ENCODE results near the gene KRTAP19-7.

Gene KRTAP19-7

GRCh38 chr21:30552782-30553181, 8.3 kb downstream of the KRTAP19-7 start:
- Mint-ChIP-seq H3K27me3 (ENCODE audit: low read depth) (peaks cover 6% of the 10 kb centered on the region), H3K27ac (no peak overlapping the region), H3K4me3 (no peak overlapping the region)

DNA sequence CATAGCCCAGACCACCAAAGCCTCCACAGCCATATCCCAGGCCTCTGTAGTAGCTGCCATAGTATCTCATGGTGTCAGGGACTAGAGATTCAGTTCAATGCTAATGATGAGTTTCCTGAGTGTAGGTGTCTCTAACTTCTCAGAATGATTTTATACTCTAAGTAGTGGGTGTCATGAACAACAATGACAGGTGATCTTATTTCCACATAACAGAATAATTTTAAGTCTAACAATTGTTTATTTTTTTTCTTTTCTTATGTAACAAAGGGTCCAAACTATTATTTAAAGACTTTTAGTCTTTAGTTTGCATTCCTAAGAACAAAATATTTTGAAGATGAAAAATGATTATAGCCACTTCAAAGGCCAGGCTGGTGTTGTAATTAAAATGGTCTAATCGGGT, 19.4 kb downstream of the KRTAP19-7 start, which contains the start of gene KRTAP19-6:
TSS of gene KRTAP19-6 (minus strand) at position 101 of the 400 bp plus-strand sequence. CDS start at position 70, 31 bp downstream.
- Mint-ChIP-seq H3K27me3 (ENCODE audit: low read depth) (peaks cover 3% of the 10 kb centered on the region), H3K4me1 (ENCODE audit: low read depth) (no peaks in the 10 kb centered on the region), H3K27ac (no peak within 1 kb of the TSS), H3K9me3 (no peaks in the 10 kb centered on the region), H3K36me3 (ENCODE audit: low read depth) (no peaks in the 10 kb centered on the region), H3K4me3 (no peak within 1 kb of the TSS)
- no peak for DNase-seq (ENCODE audit: low spot score)

More at GRCh38 chr21:30552782-30553181, 8.3 kb downstream of the KRTAP19-7 start:
- no peak for DNase-seq (ENCODE audit: low spot score)
- peaks cover 19% of the 10 kb centered on the region for H3K9me3 Mint-ChIP-seq
- H3K36me3 Mint-ChIP-seq (ENCODE audit: low read depth): no peaks in the 10 kb centered on the region
- H3K4me1 Mint-ChIP-seq (ENCODE audit: low read depth): no peaks in the 10 kb centered on the region

GRCh38 chr21:30518876-30519275, 42.2 kb downstream of the KRTAP19-7 start:
- Mint-ChIP-seq H3K27ac (no peak overlapping the region), H3K9me3 (peaks cover 6% of the 10 kb centered on the region), H3K27me3 (ENCODE audit: low read depth) (peaks cover 4% of the 10 kb centered on the region), H3K4me3 (no peak overlapping the region), H3K4me1 (ENCODE audit: low read depth) (no peaks in the 10 kb centered on the region), H3K36me3 (ENCODE audit: low read depth) (no peaks in the 10 kb centered on the region)
- DNase-seq (ENCODE audit: low spot score): no peak

GRCh38 chr21:30515681-30516080, 45.4 kb downstream of the KRTAP19-7 start:
- Mint-ChIP-seq H3K9me3 (no peaks in the 10 kb centered on the region), H3K4me1 (ENCODE audit: low read depth) (no peaks in the 10 kb centered on the region), H3K4me3 (no peak overlapping the region), H3K27ac (no peak overlapping the region), H3K36me3 (ENCODE audit: low read depth) (no peaks in the 10 kb centered on the region), H3K27me3 (ENCODE audit: low read depth) (peaks cover 4% of the 10 kb centered on the region)
- no peak for DNase-seq (ENCODE audit: low spot score)

Measured in T-helper 2 cell treated with Interferon-gamma antibody and Interleukin-4, amounts not matched to agents 5 μg/mL and 100 μg/mL, for 36 hours (primary cell).